ENCODE data around the gene PYROXD2.
A peak's percentile ranks its signal among the peaks of the same experiment; 100 is the strongest.

Gene PYROXD2

GRCh38 chr10:98414578-98414931 is 427 bp downstream of the PYROXD2 start:
- DNase-seq = no peak

GRCh38 chr10:98411768-98412167 is 3.2 kb downstream of the PYROXD2 start:
- DNase-seq = no peak

- no peak for DNase-seq
These were observed 3.8 kb downstream of the PYROXD2 start for GRCh38 chr10:98411166-98411565.

- no peak for DNase-seq
These were observed 4.2 kb downstream of the PYROXD2 start for GRCh38 chr10:98410759-98411158.

GRCh38 chr10:98410135-98410743 is 4.7 kb downstream of the PYROXD2 start:
- DNase-seq = no peak

- no peak for DNase-seq
These were observed 6.2 kb downstream of the PYROXD2 start for GRCh38 chr10:98408799-98409198.

GRCh38 chr10:98407744-98408241 is 7.2 kb downstream of the PYROXD2 start:
- DNase-seq = no peak

GRCh38 chr10:98407017-98407743 is 7.8 kb downstream of the PYROXD2 start:
- DNase-seq = no peak

GRCh38 chr10:98405422-98405821 is 9.6 kb downstream of the PYROXD2 start:
- no peak for DNase-seq

- DNase-seq = no peak
These were observed 10.2 kb downstream of the PYROXD2 start for GRCh38 chr10:98404571-98405359.

- no peak for DNase-seq
These were observed 11.0 kb downstream of the PYROXD2 start for GRCh38 chr10:98403812-98404504.

GRCh38 chr10:98402931-98403718 is 11.9 kb downstream of the PYROXD2 start:
- no peak for DNase-seq

- no peak for DNase-seq
These were observed 12.5 kb downstream of the PYROXD2 start for GRCh38 chr10:98402478-98402877.

GRCh38 chr10:98400482-98400881 is 14.5 kb downstream of the PYROXD2 start:
- DNase-seq = peak; percentile 21

GRCh38 chr10:98399784-98400183 is 15.2 kb downstream of the PYROXD2 start:
- no peak for DNase-seq

GRCh38 chr10:98397089-98397600 is 17.8 kb downstream of the PYROXD2 start:
- DNase-seq = no peak

GRCh38 chr10:98396096-98397063 is 18.6 kb downstream of the PYROXD2 start:
- DNase-seq = peak; percentile 27

GRCh38 chr10:98394851-98395440 is 20.0 kb downstream of the PYROXD2 start:
- no peak for DNase-seq

- DNase-seq = no peak
These were observed 23.4 kb downstream of the PYROXD2 start for GRCh38 chr10:98391578-98391991.

- peak; percentile 58 for DNase-seq
These were observed 23.9 kb downstream of the PYROXD2 start for GRCh38 chr10:98391065-98391464.

Data from inflammatory macrophage treated with lipopolysaccharide for 4 hours (primary cell).